ENCODE data around the gene PHF19. TPM values are rescaled to one million over a fixed set of nuclear protein-coding genes. Genes with fewer than 3 reads are reported as not detected.

Gene PHF19
- total and polyA plus RNA-seq, 10 of the 15 experiments (the other 5 are each of a cell fraction or from before 2014, with no cell fraction given): 26.0 to 133 (median 87.7) TPM

DNA sequence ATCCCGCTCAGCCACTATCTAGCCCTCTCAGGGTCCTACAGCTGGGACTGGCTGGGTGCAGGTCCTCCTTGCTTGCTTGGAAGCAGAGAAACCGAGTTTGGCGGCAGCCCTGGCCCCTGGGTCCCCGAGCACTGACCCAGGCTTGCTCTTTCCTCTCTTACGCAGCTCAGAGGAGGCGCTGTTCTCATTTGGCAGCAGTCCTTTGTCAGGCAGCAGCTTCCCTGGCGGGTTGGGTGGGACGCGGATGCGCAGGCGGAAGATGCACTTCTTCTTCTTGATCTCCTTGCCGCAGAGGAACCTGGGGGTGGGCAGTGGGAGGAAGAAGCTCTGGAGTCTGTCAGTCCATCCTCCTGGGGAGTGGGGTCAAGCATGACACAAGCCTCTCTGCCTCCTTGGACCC, 14.5 kb downstream of the PHF19 start (continued):
- TF ChIP-seq ZNF622 (IDR thresholded peaks at IDR 0.05): no peak

DNA sequence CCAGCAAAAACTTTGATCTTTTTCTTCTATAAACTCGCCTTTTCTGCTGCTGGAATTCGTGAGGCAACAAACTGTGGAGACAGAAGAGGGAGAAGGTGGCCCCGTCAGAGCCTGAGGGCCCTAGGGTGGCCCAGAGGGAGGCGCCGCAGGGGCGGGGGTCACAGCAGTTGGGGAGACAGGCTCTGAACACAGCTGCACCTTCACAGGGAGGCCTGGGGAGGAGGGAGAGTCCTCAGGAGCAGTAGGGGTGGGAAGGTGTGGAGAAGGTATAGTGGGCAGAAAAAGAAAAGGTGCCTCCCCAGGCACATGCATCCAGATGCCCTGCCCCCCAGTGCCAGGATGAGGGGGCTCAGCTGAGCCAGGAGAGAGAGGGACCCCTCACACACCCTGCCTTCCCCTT, 15.1 kb downstream of the PHF19 start:
- SMC1A ChIA-PET (ENCODE audit: uncharacterized antibody, unreplicated experiment): interaction anchor here (1.0 kb wide), 1 partner anchor 63 kb away, joined by 3 read pairs; no protein-coding TSS in a partner anchor
- ATAC-seq (no peak), DNase-seq (ENCODE audit: low read depth, low spot score) (no peak), FAIRE-seq (no peak)
- Histone ChIP-seq H3K9ac (ENCODE audit: control insufficient read depth, insufficient read depth, low read length) (no peak overlapping the region), H3K27ac (ENCODE audit: control insufficient read depth, insufficient read depth) (no peak overlapping the region), H3K9me3 (replicated peaks; ENCODE audit: control insufficient read depth, insufficient read depth, low read length) (no peaks in the 10 kb centered on the region), H2AFZ (ENCODE audit: control insufficient read depth, low read depth, low read length) (no peak overlapping the region), H4K20me1 (ENCODE audit: control insufficient read depth, insufficient read depth) (no peaks in the 10 kb centered on the region), H3K4me2 (ENCODE audit: control insufficient read depth, insufficient read depth) (no peak overlapping the region), H3K27me3 (replicated peaks in 1 of 2; ENCODE audit: control insufficient read depth in 2 of 2, insufficient read depth in 2 of 2, low read length in 1 of 2) (no peaks in the 10 kb centered on the region), H3K79me2 (ENCODE audit: control insufficient read depth, insufficient read depth, low read length) (no peaks in the 10 kb centered on the region), H3K36me3 (ENCODE audit: control insufficient read depth in 2 of 2, insufficient read depth in 2 of 2, low read length in 1 of 2) (peaks cover 35 to 62% of the 10 kb centered on the region in 2 experiments), H3K4me3 (no peak overlapping the region), H3K4me1 (ENCODE audit: control insufficient read depth, insufficient read depth, low read length) (no peaks in the 10 kb centered on the region)
- intact Hi-C loops (cut with micrococcal nuclease; ENCODE audit: unreplicated experiment) (no loop called here), in situ Hi-C loops (cut with MboI) (no loop called here)
- no TSS peak for BruUV-seq (replicated peaks)
- POLR2A ChIA-PET: no interaction called here
- CTCF ChIA-PET: no interaction called here
- WGBS (ENCODE audit: insufficient coverage, insufficient replicate concordance, low lambda C conversion rate, missing lambda C conversion rate): 94% methylated on average over 6 of the region's 6 CpGs
- TF ChIP-seq ETV6 (conservative IDR thresholded peaks at IDR 0.05 in 1 of 2, IDR thresholded peaks at IDR 0.05 in 1 of 2; ENCODE audit: borderline replicate concordance in 1 of 2, low read depth in 1 of 2) (no peak), ZNF622 (IDR thresholded peaks at IDR 0.05) (no peak), MYB (IDR thresholded peaks at IDR 0.05; ENCODE audit: borderline replicate concordance, low read depth, low read length) (no peak), SMAD5 (IDR thresholded peaks at IDR 0.05; ENCODE audit: low read depth) (no peak), RUNX3 (IDR thresholded peaks at IDR 0.05; ENCODE audit: low read length) (no peak), JUNB (IDR thresholded peaks at IDR 0.05) (no peak), CHD1 (IDR thresholded peaks at IDR 0.05; ENCODE audit: low read depth, low read length) (no peak)
- TF ChIP-seq, protein P1, sequence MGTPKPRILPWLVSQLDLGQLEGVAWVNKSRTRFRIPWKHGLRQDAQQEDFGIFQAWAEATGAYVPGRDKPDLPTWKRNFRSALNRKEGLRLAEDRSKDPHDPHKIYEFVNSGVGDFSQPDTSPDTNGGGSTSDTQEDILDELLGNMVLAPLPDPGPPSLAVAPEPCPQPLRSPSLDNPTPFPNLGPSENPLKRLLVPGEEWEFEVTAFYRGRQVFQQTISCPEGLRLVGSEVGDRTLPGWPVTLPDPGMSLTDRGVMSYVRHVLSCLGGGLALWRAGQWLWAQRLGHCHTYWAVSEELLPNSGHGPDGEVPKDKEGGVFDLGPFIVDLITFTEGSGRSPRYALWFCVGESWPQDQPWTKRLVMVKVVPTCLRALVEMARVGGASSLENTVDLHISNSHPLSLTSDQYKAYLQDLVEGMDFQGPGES (IDR thresholded peaks at IDR 0.05): no peak
- TF ChIP-seq, protein P2, sequence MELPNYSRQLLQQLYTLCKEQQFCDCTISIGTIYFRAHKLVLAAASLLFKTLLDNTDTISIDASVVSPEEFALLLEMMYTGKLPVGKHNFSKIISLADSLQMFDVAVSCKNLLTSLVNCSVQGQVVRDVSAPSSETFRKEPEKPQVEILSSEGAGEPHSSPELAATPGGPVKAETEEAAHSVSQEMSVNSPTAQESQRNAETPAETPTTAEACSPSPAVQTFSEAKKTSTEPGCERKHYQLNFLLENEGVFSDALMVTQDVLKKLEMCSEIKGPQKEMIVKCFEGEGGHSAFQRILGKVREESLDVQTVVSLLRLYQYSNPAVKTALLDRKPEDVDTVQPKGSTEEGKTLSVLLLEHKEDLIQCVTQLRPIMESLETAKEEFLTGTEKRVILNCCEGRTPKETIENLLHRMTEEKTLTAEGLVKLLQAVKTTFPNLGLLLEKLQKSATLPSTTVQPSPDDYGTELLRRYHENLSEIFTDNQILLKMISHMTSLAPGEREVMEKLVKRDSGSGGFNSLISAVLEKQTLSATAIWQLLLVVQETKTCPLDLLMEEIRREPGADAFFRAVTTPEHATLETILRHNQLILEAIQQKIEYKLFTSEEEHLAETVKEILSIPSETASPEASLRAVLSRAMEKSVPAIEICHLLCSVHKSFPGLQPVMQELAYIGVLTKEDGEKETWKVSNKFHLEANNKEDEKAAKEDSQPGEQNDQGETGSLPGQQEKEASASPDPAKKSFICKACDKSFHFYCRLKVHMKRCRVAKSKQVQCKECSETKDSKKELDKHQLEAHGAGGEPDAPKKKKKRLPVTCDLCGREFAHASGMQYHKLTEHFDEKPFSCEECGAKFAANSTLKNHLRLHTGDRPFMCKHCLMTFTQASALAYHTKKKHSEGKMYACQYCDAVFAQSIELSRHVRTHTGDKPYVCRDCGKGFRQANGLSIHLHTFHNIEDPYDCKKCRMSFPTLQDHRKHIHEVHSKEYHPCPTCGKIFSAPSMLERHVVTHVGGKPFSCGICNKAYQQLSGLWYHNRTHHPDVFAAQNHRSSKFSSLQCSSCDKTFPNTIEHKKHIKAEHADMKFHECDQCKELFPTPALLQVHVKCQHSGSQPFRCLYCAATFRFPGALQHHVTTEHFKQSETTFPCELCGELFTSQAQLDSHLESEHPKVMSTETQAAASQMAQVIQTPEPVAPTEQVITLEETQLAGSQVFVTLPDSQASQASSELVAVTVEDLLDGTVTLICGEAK (IDR thresholded peaks at IDR 0.05; ENCODE audit: borderline replicate concordance): no peak
- RAD21 ChIA-PET (ENCODE audit: unreplicated experiment): no interaction called here

Data from GM12878 (cell line).